GM18499 (cell line): ENCODE data around the gene CELF2.
A peak's percentile ranks its signal among the peaks of the same experiment; 100 is the strongest.
"Not testable (repeated sequence)": the region's sequence is repeated elsewhere in the genome, so short reads cannot be mapped to it uniquely, and the experiment has no call there.

Experiments used
- ATAC-seq: cut with Tn5 transposase; IDR thresholded peaks from one replicate; pipeline ENCODE4 v1.9.1; 2021; ENCODE audit warnings: moderate number of reproducible peaks; ENCODE audit not compliant: insufficient read depth, unreplicated experiment

Gene CELF2

GRCh38 chr10:11017570-11018431 lies at the start of gene CELF2:
Gene CELF2 (plus strand): TSS chr10:11017872. CDS start chr10:11018090, 218 bp downstream.
- peak; percentile 50 for ATAC-seq

GRCh38 chr10:10968257-10968588 lies 49.4 kb upstream of the CELF2 start:
- no peak for ATAC-seq

- no peak for ATAC-seq
Observed at GRCh38 chr10:10973310-10973709, 44.4 kb upstream of the CELF2 start.

GRCh38 chr10:10975647-10976046 lies 42.0 kb upstream of the CELF2 start:
- ATAC-seq: no peak

GRCh38 chr10:10976652-10977051 lies 41.0 kb upstream of the CELF2 start:
- no peak for ATAC-seq

- no peak for ATAC-seq
Observed at GRCh38 chr10:10977226-10977956, 40.3 kb upstream of the CELF2 start.

GRCh38 chr10:10977978-10978377 lies 39.7 kb upstream of the CELF2 start:
- ATAC-seq: no peak

- ATAC-seq: no peak
Observed at GRCh38 chr10:10985361-10985760, 32.3 kb upstream of the CELF2 start.

- no peak for ATAC-seq
Observed at GRCh38 chr10:10986606-10987005, 31.1 kb upstream of the CELF2 start.

- no peak for ATAC-seq
Observed at GRCh38 chr10:10987111-10987510, 30.6 kb upstream of the CELF2 start.

GRCh38 chr10:10989669-10990068 lies 28.0 kb upstream of the CELF2 start:
- no peak for ATAC-seq

- no peak for ATAC-seq
Observed at GRCh38 chr10:10991144-10991543, 26.5 kb upstream of the CELF2 start.

GRCh38 chr10:10992072-10992471 lies 25.6 kb upstream of the CELF2 start:
- no peak for ATAC-seq

- ATAC-seq: no peak
Observed at GRCh38 chr10:10992961-10993714, 24.5 kb upstream of the CELF2 start.

GRCh38 chr10:10993785-10994184 lies 23.9 kb upstream of the CELF2 start:
- no peak for ATAC-seq

- ATAC-seq: no peak
Observed at GRCh38 chr10:10994360-10994759, 23.3 kb upstream of the CELF2 start.

GRCh38 chr10:10995120-10995519 lies 22.6 kb upstream of the CELF2 start:
- no peak for ATAC-seq

- no peak for ATAC-seq
Observed at GRCh38 chr10:10996966-10997620, 20.6 kb upstream of the CELF2 start.

- ATAC-seq: not testable (repeated sequence)
Observed at GRCh38 chr10:10999501-10999900, 18.2 kb upstream of the CELF2 start.

- no peak for ATAC-seq
Observed at GRCh38 chr10:11002485-11002884, 15.2 kb upstream of the CELF2 start.
